Muscle layer of colon (tissue), 2 donors: Measurements from ENCODE around the gene POGZ.
"Not testable (repeated sequence)": the region's sequence is repeated elsewhere in the genome, so short reads cannot be mapped to it uniquely, and the experiment has no call there.

Experiments used
- H3K27ac ChIP-seq: one replicate; pipeline ENCODE4 v1.7.0; 2013; ENCODE audit warnings: low read depth, mild to moderate bottlenecking, low read length, moderate library complexity
- H3K27me3 ChIP-seq, 2 donors: one replicate each; pipeline ENCODE4 v1.7.0; 2013; ENCODE audit warnings: low read length in 2 of 2, mild to moderate bottlenecking in 2 of 2; ENCODE audit not compliant: insufficient read depth in 2 of 2, control insufficient read depth in 1 of 2
- H3K36me3 ChIP-seq: one replicate; pipeline ENCODE4 v1.7.0; 2013; ENCODE audit warnings: mild to moderate bottlenecking, low read length; ENCODE audit not compliant: insufficient read depth
- H3K4me1 ChIP-seq: one replicate; pipeline ENCODE4 v1.7.0; 2013; ENCODE audit warnings: mild to moderate bottlenecking, low read length; ENCODE audit not compliant: insufficient read depth
- H3K4me3 ChIP-seq, 2 donors: one replicate each; pipeline ENCODE4 v1.7.0; 2013; ENCODE audit warnings: low read length in 2 of 2, low read depth in 1 of 2, mild to moderate bottlenecking in 1 of 2, moderate library complexity in 1 of 2
- H3K9ac ChIP-seq: one replicate; pipeline ENCODE4 v1.7.0; 2013; ENCODE audit warnings: low read length
- H3K9me3 ChIP-seq: one replicate; pipeline ENCODE4 v1.7.0; 2013; ENCODE audit warnings: mild to moderate bottlenecking, low read length
- donor health status: abdominal sarcoma.
- donor health status: Adenocarcinoma of cecum.

The POGZ gene

DNA sequence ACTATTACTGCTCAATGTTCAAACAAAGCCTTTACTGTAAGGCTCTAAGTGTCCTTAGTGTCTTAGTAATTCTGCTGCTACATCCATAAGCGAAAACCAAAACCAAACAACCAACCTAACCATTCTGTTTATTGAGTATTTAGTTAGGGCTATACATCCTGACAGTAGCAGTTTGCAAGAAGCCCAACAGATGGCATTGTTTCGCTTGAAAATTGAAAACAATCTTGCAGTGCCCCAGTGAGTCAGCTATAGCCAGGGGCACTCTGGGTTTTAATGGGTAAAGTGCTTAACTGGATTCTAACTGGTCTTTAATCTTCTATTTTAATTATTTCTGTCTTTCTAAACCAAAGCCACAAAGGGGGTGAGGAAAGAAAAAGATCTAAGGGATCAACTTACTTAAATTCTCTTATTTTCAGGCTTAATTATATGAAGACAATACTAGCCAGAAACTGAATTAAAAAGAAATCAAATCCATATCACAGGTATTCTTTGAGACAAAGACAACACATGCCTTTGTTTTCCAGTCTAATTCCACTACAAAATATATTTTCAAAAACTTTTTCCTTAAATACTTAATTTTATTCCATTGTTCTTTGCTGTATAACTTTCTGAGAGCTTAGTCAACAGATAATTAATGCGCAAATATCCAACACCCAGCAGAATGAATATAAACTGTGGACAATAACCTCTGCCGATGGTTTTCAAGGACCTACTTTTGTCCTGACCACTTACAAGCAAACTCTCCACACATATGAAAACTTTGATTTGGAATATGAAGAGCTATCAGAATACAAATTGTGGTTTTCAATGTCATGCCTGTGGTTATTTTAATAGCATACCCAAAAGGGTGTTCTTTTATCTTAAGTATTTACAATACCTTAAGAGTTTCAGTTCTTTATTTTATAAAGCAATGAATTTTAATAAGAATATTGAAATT lies 15.2 kb downstream of the POGZ start:
- Histone ChIP-seq H3K4me3 (no peak overlapping the region), H3K9me3 (no peaks in the 10 kb centered on the region), H3K36me3 (peaks cover 21% of the 10 kb centered on the region), H3K9ac (no peak overlapping the region), H3K27me3 (no peaks in the 10 kb centered on the region), H3K27ac (no peak overlapping the region), H3K4me1 (peaks cover 40% of the 10 kb centered on the region)

DNA sequence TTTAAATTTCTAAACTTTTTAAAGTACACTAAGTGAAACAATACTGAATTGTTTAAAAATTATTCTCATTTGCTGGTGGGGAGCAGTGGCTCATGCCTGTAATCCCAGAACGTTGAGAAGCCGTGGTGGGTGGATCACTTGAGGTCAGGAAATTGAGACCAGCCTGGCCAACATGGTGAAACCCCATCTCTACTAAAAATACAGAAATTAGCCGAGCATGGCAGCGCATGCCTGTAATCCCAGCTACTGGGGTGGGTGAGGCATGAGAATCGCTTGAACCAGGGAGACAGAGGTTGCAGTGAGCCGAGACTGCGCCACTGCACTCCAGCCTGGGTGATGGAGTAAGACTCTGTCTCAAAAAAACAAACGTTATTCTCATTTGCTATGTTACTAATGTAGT lies 21.9 kb downstream of the POGZ start:
- not testable (repeated sequence) for H3K9me3 ChIP-seq, H3K27ac ChIP-seq, H3K27me3 ChIP-seq, H3K4me3 ChIP-seq, H3K9ac ChIP-seq
- peaks cover 21% of the 10 kb centered on the region for H3K36me3 ChIP-seq
- peaks cover 16% of the 10 kb centered on the region for H3K4me1 ChIP-seq

DNA sequence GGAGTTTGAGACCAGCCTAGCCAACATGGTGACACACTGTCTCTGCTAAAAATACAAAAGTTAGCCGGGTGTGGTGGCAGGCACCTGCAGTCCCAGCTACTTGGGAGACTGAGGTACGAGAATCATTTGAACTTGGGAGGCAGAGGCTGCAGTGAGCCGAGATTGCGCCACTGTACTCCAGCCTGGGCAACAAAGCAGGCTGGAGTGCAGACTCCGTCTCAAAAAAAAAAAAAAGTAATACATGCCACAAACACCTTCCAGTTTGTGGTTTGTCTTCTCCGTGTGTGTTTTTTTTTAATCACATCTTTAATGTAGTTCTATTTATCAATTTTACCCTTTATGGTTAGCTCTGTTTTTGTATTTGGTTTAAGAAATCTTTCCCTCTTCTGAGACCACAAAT lies 22.3 kb downstream of the POGZ start:
- no peaks in the 10 kb centered on the region for H3K27me3 ChIP-seq
- peaks cover 16% of the 10 kb centered on the region for H3K4me1 ChIP-seq
- no peak overlapping the region for H3K4me3 ChIP-seq
- no peak overlapping the region for H3K27ac ChIP-seq
- no peaks in the 10 kb centered on the region for H3K9me3 ChIP-seq
- H3K36me3 ChIP-seq = peaks cover 21% of the 10 kb centered on the region
- no peak overlapping the region for H3K9ac ChIP-seq

DNA sequence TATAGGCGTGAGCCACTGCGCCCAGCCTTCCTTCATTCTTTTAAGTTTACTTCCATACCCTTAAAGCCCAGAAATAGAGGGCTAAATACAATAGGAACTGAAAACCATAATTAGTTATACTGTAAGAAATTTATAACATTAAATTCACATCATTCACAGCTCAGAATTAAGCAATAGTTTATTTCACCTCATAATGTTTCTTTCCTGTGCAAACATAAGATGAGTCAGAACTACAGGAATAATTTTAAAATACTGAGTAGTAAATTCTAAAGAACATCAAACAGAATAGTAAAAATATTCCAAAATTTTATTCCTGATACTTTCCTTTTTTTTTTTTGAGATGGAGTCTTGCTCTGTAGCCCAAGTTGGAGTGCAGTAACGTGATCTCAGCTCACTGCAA lies 24.1 kb downstream of the POGZ start:
- H3K4me3 ChIP-seq = no peak overlapping the region
- peaks cover 10% of the 10 kb centered on the region for H3K36me3 ChIP-seq
- H3K9me3 ChIP-seq = no peaks in the 10 kb centered on the region
- H3K27me3 ChIP-seq = no peaks in the 10 kb centered on the region
- peaks cover 5% of the 10 kb centered on the region for H3K4me1 ChIP-seq
- H3K9ac ChIP-seq = no peak overlapping the region
- no peak overlapping the region for H3K27ac ChIP-seq

DNA sequence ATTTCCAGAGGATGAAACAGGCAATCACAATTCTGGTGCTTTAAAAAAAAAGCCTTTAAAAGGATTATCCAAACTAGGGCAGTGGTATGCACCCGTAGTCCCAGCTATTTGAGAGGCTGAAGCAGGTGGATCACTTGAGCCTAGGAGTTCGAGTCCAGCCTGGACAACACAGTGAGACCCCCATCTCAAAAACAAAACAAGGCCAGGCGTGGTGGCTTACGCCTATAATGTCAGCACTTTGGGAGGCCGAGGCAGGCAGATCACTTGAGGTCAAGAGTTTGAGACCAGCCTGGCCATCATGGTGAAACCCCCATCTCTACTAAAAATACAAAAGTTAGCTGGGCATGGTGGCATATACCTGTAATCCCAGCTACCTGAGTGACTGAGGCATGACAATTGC lies 25.5 kb downstream of the POGZ start:
- H3K9me3 ChIP-seq = not testable (repeated sequence)

DNA sequence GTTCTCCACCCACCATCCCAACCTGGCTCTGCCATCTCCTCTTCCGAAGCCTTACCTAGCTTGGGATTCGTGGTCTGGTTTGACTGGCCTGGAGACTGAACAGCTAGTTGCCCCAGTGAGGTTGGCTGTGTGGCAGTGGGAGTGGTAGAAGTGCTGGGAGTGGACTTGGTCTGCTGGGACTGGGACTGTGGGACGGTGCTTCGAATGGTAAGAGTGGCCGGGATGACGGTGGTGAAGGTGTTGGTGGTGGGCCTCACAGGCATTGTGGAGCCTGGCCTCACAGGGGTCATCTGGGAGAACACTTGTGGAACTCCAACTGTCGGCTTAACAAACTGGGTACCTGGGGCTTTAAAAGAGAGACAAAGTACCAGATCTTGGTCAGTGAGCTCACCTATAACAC lies 31.2 kb downstream of the POGZ start:
- H3K27ac ChIP-seq = no peak overlapping the region
- no peaks in the 10 kb centered on the region for H3K4me1 ChIP-seq
- no peaks in the 10 kb centered on the region for H3K27me3 ChIP-seq
- H3K36me3 ChIP-seq = peaks cover 64% of the 10 kb centered on the region
- no peak overlapping the region for H3K9ac ChIP-seq
- H3K9me3 ChIP-seq = no peaks in the 10 kb centered on the region
- no peak overlapping the region for H3K4me3 ChIP-seq

More for the DNA sequence above, 25.5 kb downstream of the POGZ start:
- not testable (repeated sequence) for H3K4me3 ChIP-seq, H3K9ac ChIP-seq, H3K27ac ChIP-seq, H3K4me1 ChIP-seq, H3K27me3 ChIP-seq
- peaks cover 12% of the 10 kb centered on the region for H3K36me3 ChIP-seq

DNA sequence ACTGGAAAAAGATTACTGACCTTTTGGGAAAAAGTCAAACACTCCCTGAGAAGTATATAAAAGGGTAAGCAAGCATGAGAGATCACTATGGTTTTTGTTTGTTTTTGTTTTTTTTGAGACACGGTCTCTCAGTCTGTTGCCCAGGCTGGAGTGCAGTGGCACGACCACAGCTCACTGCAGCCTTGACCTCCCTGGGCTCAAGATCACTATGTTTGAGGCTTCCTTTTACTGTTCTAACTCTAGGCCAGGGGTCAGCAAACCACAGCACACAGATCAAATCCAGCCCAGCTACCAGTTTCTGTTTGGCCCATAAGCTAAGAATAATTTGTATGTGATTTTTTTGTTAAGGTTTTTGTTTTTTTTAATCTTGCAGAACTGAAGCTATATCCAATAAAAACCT lies 34.2 kb downstream of the POGZ start:
- no peak overlapping the region for H3K9ac ChIP-seq
- H3K27ac ChIP-seq = no peak overlapping the region
- H3K4me1 ChIP-seq = no peaks in the 10 kb centered on the region
- no peak overlapping the region for H3K4me3 ChIP-seq
- H3K36me3 ChIP-seq = peaks cover 81% of the 10 kb centered on the region
- no peaks in the 10 kb centered on the region for H3K9me3 ChIP-seq
- no peaks in the 10 kb centered on the region for H3K27me3 ChIP-seq

DNA sequence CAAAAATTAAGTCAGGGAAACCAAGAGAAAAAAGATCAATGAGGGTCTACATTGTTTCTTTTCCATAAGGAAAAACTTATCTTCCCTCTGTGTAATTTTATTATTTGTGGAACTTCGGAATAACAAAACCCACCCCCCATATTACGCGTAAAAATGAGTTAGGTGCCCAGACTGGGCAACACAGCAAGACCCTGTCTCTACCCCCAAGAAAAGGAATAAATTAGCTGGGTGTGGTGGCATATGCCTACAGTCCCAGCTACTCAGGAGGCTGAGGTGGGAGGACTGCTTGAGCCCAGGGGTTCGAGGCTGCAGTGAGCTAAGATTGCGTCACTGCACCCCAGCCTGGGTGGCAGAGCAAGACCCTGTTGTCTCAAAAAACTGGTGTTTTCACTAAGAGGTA lies 39.5 kb downstream of the POGZ start:
- Histone ChIP-seq H3K27me3 (no peaks in the 10 kb centered on the region), H3K9ac (no peak overlapping the region), H3K4me3 (no peak overlapping the region), H3K9me3 (no peaks in the 10 kb centered on the region), H3K36me3 (peaks cover 63% of the 10 kb centered on the region), H3K4me1 (no peaks in the 10 kb centered on the region), H3K27ac (no peak overlapping the region)

DNA sequence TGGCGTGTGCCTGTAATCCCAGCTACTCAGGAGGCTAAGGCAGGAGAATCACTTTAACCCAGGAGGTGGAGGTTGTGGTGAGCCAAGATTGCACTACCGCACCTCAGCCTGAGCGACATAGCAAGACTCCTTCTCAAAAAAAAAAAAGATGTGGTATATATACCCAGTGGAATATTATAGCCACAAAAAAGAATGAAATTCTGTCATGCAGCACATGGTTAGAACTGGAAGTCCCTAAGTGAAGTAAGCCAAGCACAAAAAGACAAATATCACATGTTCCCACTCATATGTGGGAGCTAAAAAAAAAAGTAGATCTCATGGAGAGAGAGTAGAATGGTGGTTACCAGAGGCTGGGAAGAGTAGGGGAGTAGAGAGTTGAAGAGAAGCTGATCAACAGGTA lies 41.2 kb downstream of the POGZ start:
- no peaks in the 10 kb centered on the region for H3K27me3 ChIP-seq
- H3K4me1 ChIP-seq = no peaks in the 10 kb centered on the region
- H3K9me3 ChIP-seq = no peaks in the 10 kb centered on the region
- peaks cover 61% of the 10 kb centered on the region for H3K36me3 ChIP-seq
- H3K27ac ChIP-seq = no peak overlapping the region
- H3K4me3 ChIP-seq = no peak overlapping the region
- H3K9ac ChIP-seq = no peak overlapping the region

DNA sequence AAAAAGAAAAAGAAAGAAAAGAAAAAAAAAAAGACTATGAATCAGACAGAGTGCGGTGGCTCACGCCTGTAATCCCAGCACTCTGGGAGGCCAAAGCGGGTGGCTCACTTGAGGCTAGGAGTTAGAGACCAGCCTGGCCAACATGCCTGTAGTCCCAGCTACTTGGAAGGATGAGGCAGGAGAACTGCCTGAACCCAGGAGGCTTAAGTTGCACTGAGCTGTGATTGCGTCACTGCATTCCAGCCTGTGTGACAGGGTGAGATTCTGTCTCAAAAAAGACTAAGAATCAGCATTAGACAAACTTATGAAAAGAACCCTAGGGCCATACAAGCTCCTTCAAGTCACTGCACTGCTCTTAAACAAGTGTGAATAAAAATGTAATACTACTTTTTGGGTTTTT lies 43.1 kb downstream of the POGZ start:
- Histone ChIP-seq H3K27ac (no peak overlapping the region), H3K4me3 (no peak overlapping the region), H3K9me3 (no peaks in the 10 kb centered on the region), H3K9ac (no peak overlapping the region), H3K4me1 (no peaks in the 10 kb centered on the region), H3K27me3 (no peaks in the 10 kb centered on the region), H3K36me3 (peaks cover 60% of the 10 kb centered on the region)

DNA sequence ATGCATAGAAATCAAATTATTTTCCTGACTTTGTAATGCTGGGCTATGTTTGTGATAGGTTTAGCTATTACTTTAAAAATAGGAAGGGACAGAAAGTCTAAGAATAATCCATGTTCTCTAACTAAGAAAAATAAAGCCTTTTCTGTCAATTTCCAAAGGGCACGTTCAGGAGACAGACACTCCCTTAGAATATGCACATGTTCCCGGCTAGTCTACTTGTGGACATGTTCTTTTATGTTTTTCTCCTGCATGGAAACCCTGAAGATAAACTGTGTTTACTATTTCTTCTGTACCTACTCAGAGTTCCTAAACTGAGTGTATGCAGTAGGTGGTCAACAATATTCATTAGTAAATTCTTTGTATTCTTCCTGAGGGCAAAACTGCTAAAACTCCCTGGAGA lies 47.4 kb downstream of the POGZ start:
- no peak overlapping the region for H3K27ac ChIP-seq
- H3K9me3 ChIP-seq = no peaks in the 10 kb centered on the region
- H3K9ac ChIP-seq = no peak overlapping the region
- no peaks in the 10 kb centered on the region for H3K4me1 ChIP-seq
- no peaks in the 10 kb centered on the region for H3K27me3 ChIP-seq
- peaks cover 85% of the 10 kb centered on the region for H3K36me3 ChIP-seq
- no peak overlapping the region for H3K4me3 ChIP-seq

DNA sequence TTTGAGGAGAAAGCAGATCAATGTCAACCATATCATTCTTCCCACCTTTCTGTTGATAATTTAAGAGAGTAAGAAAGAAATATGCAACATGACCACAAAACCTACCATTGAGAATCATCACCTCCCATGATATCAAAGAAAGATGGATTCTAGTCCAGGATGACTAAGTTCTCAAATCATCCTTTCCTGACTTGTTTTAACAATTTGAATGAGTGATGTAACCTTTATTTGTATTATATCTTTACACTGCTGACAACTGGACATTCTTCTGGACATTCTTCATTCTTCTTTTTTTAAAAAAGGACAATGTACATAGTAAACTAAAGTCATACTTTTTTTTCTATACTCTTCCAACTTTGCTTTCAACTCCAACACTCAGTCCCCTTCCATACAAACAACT lies 50.4 kb downstream of the POGZ start:
- H3K36me3 ChIP-seq = peaks cover 92% of the 10 kb centered on the region
- no peak overlapping the region for H3K27ac ChIP-seq
- H3K9ac ChIP-seq = no peak overlapping the region
- no peaks in the 10 kb centered on the region for H3K27me3 ChIP-seq
- H3K9me3 ChIP-seq = no peaks in the 10 kb centered on the region
- H3K4me3 ChIP-seq = no peak overlapping the region
- no peaks in the 10 kb centered on the region for H3K4me1 ChIP-seq
